ENCODE measurements around the gene RTL9. TPM values are rescaled to one million over a fixed set of nuclear protein-coding genes. Genes with fewer than 3 reads are reported as not detected.

The RTL9 gene
- polyA plus RNA-seq, 1 of the 3 experiments (the other 2 are of a cell fraction) = 0.02 TPM

DNA sequence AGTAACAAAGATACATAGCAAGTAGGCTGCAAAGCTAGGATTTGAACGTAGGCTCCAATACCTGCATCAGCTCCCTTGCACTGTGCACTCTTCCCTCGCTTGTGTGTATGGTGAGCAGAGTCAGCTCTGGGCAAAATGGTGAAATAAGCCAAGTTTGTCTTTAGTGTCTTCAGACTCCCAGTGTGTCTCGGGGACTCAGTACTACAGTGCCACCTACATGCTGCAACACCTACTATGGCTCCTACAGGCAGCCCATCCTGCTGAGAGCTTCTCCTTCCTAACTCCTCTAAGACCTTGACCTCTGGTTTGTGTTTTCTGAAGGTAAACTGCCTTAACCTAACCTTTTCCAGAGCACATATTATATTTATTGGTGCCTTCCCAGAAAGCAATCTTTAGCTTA, 42.5 kb downstream of the RTL9 start (continued):
- TF ChIP-seq, protein P1, sequence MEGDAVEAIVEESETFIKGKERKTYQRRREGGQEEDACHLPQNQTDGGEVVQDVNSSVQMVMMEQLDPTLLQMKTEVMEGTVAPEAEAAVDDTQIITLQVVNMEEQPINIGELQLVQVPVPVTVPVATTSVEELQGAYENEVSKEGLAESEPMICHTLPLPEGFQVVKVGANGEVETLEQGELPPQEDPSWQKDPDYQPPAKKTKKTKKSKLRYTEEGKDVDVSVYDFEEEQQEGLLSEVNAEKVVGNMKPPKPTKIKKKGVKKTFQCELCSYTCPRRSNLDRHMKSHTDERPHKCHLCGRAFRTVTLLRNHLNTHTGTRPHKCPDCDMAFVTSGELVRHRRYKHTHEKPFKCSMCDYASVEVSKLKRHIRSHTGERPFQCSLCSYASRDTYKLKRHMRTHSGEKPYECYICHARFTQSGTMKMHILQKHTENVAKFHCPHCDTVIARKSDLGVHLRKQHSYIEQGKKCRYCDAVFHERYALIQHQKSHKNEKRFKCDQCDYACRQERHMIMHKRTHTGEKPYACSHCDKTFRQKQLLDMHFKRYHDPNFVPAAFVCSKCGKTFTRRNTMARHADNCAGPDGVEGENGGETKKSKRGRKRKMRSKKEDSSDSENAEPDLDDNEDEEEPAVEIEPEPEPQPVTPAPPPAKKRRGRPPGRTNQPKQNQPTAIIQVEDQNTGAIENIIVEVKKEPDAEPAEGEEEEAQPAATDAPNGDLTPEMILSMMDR (IDR thresholded peaks at IDR 0.05) = no peak
- TF ChIP-seq RXRA (IDR thresholded peaks at IDR 0.05; ENCODE audit: borderline replicate concordance, low read depth) (no peak), ELF1 (IDR thresholded peaks at IDR 0.05) (no peak)

DNA sequence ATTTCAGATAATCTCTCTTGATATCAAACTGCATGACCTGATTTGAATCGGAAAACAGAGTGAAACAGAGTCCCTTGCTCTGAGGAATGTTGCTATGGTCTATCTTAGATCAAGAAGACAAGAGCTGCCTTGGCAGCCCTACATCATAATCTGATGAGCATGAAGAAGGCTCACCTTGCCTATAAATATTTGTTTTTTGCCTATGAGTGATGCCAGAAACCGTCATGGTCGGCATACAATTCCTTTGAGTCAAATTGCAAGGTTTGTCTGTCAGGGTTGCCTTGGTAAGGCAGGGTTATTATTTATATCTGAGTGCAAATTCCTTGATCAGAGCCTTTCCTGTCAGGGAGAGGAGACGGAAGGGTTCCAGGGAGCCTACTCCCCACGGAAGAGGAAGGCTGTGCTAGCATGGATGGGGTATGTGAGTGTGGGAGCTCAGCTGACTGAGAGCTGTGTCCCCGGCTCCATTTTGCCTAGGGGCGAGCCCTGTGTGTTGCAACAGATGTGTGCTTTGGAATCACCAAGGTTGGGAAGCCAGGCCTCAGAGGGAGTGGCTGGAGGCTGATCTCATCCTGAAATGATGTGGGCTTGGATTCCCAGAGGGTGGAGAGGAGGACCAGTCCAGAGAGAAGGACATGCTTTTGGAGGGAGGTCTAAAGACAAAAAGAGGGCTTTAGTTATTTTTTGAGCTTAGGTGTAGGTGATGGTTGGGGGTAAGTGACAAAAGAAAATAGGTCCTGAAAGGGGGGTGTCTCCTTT, 43.6 kb downstream of the RTL9 start:
- no peak overlapping the region for H3K9ac ChIP-seq
- 35% methylated on average over 7 of the region's 7 CpGs for WGBS (ENCODE audit: low lambda C conversion rate)
- POLR2A ChIA-PET = no interaction called here

More for the DNA sequence above, 43.6 kb downstream of the RTL9 start:
- Histone ChIP-seq H3K27me3 (ENCODE audit: insufficient read depth) (no peaks in the 10 kb centered on the region), H3K9me2 (no peaks in the 10 kb centered on the region), H3K36me3 (replicated peaks in 1 of 2; ENCODE audit: control insufficient read depth in 1 of 2, insufficient read depth in 2 of 2, low read length in 1 of 2) (no peaks in the 10 kb centered on the region), H3K4me1 (ENCODE audit: control insufficient read depth in 1 of 2, insufficient read depth in 2 of 2, low read depth in 1 of 2, low read length in 1 of 2) (no peaks in the 10 kb centered on the region; a peak in 1 of 4 replicates), H3K27ac (ENCODE audit: low read depth in 2 of 2, low read length in 1 of 2) (no peak overlapping the region), H2AFZ (ENCODE audit: low read depth) (no peak overlapping the region), H3K4me2 (no peak overlapping the region), H3F3A (replicated peaks; ENCODE audit: insufficient read depth) (no peaks in the 10 kb centered on the region), H3K9me3 (no peaks in the 10 kb centered on the region), H4K20me1 (ENCODE audit: insufficient read depth) (no peaks in the 10 kb centered on the region), H3K79me2 (ENCODE audit: insufficient read depth) (no peaks in the 10 kb centered on the region), H3K4me3 (ENCODE audit: low read depth in 2 of 2, low read length in 1 of 2) (no peak overlapping the region)
- no peak for TF ChIP-seq SIN3A (IDR thresholded peaks at IDR 0.05; ENCODE audit: borderline replicate concordance, low read depth, low read length)
- TF ChIP-seq RFX5 (IDR thresholded peaks at IDR 0.05; ENCODE audit: low read length) = no peak
- TF ChIP-seq, protein P1 (IDR thresholded peaks at IDR 0.05) = no peak
- no peak for TF ChIP-seq EZH2phosphoT487 (IDR thresholded peaks at IDR 0.05; ENCODE audit: borderline replicate concordance, low read depth)
- TF ChIP-seq, protein P2, sequence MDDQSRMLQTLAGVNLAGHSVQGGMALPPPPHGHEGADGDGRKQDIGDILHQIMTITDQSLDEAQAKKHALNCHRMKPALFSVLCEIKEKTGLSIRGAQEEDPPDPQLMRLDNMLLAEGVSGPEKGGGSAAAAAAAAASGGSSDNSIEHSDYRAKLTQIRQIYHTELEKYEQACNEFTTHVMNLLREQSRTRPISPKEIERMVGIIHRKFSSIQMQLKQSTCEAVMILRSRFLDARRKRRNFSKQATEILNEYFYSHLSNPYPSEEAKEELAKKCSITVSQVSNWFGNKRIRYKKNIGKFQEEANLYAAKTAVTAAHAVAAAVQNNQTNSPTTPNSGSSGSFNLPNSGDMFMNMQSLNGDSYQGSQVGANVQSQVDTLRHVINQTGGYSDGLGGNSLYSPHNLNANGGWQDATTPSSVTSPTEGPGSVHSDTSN (IDR thresholded peaks at IDR 0.05) = no peak
- TF ChIP-seq TAF1 (IDR thresholded peaks at IDR 0.05; ENCODE audit: borderline replicate concordance, low read depth, low read length) = no peak
- no peak for TF ChIP-seq RXRA (IDR thresholded peaks at IDR 0.05; ENCODE audit: borderline replicate concordance, low read depth)
- CTCF ChIA-PET = interaction anchor here (1.0 to 3.9 kb wide), 9 partner anchors 8 to 442 kb away, joined by 3 to 16 read pairs (median 6); no protein-coding TSS in a partner anchor
- DNase-seq = no peak

Data from SK-N-SH (cell line).